Tibial nerve (tissue), 4 donors: ENCODE data around the gene SPC25. TPM values are rescaled to one million over a fixed set of nuclear protein-coding genes. Genes with fewer than 3 reads are reported as not detected.

Source experiments
- DNase-seq, 2 donors: peaks; one replicate each; pipeline ENCODE4 v3.0.0-alpha.2; 2019; ENCODE audit warnings: low spot score in 2 of 2
- H3K27ac ChIP-seq, 4 donors: fragments of 200-600 bp; sonication (generic) in 3 of 4; one replicate each; pipeline ENCODE4 v1.5.1; 2017 to 2019; ENCODE audit warnings: mild to moderate bottlenecking in 1 of 4
- H3K27me3 ChIP-seq, 2 donors: fragments of 200-600 bp; sonication (generic) in 1 of 2; one replicate each; pipeline versions ENCODE4 v1.5.1 to v1.6.0; 2017 to 2019
- H3K36me3 ChIP-seq, 3 donors: fragments of 200-600 bp; sonication (generic); one replicate each; pipeline ENCODE4 v1.5.1; 2018 to 2019
- H3K4me1 ChIP-seq, 4 donors: fragments of 200-600 bp; sonication (generic) in 3 of 4; one replicate each; pipeline ENCODE4 v1.5.1; 2017 to 2019
- H3K4me3 ChIP-seq, 4 donors: fragments of 200-600 bp; sonication (generic) in 3 of 4; one replicate each; pipeline ENCODE4 v1.5.1; 2017 to 2019; ENCODE audit warnings: mild to moderate bottlenecking in 1 of 4, moderate library complexity in 1 of 4
- H3K9me3 ChIP-seq, 4 donors: fragments of 200-600 bp; sonication (generic) in 3 of 4; one replicate each; pipeline ENCODE4 v1.5.1; 2017 to 2019
- CTCF ChIP-seq, 5 experiments: fragments of 200-600 bp in 3 of 5; fragments of 450-650 bp in 2 of 5; sonication (generic) in 3 of 5; IDR thresholded peaks; one replicate each; pipeline ENCODE4 v1.5.1; 2016 to 2019; ENCODE audit warnings: antibody characterized with exemption in 5 of 5, mild to moderate bottlenecking in 3 of 5, moderate library complexity in 2 of 5
- EP300 ChIP-seq, 2 donors: sonication (generic); formaldehyde crosslinking; IDR thresholded peaks; one replicate each; pipeline ENCODE4 v1.6.1; 2017; ENCODE audit warnings: antibody characterized with exemption in 2 of 2, mild to moderate bottlenecking in 1 of 2
- POLR2A ChIP-seq, 2 donors: fragments of 450-650 bp; IDR thresholded peaks; one replicate each; pipeline ENCODE4 v1.6.1; 2017; ENCODE audit warnings: antibody characterized with exemption in 2 of 2, mild to moderate bottlenecking in 2 of 2, moderate library complexity in 2 of 2
- WGBS, 2 donors: methylation state at CpG; one replicate each; pipeline ENCODE4 v1.1.5; 2018; 5-methylcytosine and 5-hydroxymethylcytosine counted together
- total RNA-seq, 4 donors: library from RNA; depleted of rRNA; stranded (reverse); fragments of >200 nt; gene quantifications; one replicate each; pipeline ENCODE4 v1.1.0, GENCODE V29; 2016

The SPC25 gene
- total RNA-seq, 4 donors from 2014 or later = not detected

GRCh38 chr2:168910330-168910729, 20.1 kb upstream of the SPC25 start:
- whole genome bisulfite sequencing, 2 donors = 53 to 59% methylated on average over 5 of the region's 5 CpGs

GRCh38 chr2:168907940-168908662, 17.9 kb upstream of the SPC25 start:
- TF ChIP-seq EP300 (IDR thresholded peaks at IDR 0.05) = no peak
- TF ChIP-seq POLR2A (IDR thresholded peaks at IDR 0.05) = no peak
- TF ChIP-seq CTCF (IDR thresholded peaks at IDR 0.05) = no peak
- H3K9me3 ChIP-seq = no peaks in the 10 kb centered on the region
- WGBS, 2 donors = 85 to 91% methylated on average over 8 of the region's 8 CpGs
- no peak overlapping the region for H3K27ac ChIP-seq
- no peak overlapping the region for H3K4me3 ChIP-seq
- no peaks in the 10 kb centered on the region for H3K27me3 ChIP-seq
- H3K4me1 ChIP-seq = peaks cover 0 to 8% (median 0%) of the 10 kb centered on the region in 4 donors
- H3K36me3 ChIP-seq = no peaks in the 10 kb centered on the region
- DNase-seq = no peak

More at GRCh38 chr2:168910330-168910729, 20.1 kb upstream of the SPC25 start:
- TF ChIP-seq POLR2A (IDR thresholded peaks at IDR 0.05) (no peak), EP300 (IDR thresholded peaks at IDR 0.05) (no peak), CTCF (IDR thresholded peaks at IDR 0.05) (no peak)
- Histone ChIP-seq H3K4me1 (peaks cover 0 to 9% (median 0%) of the 10 kb centered on the region in 4 donors), H3K36me3 (no peaks in the 10 kb centered on the region), H3K4me3 (no peak overlapping the region), H3K27ac (no peak overlapping the region), H3K9me3 (no peaks in the 10 kb centered on the region), H3K27me3 (no peaks in the 10 kb centered on the region)
- no peak for DNase-seq

- Histone ChIP-seq H3K9me3 (no peaks in the 10 kb centered on the region), H3K27me3 (no peaks in the 10 kb centered on the region), H3K27ac (no peak overlapping the region), H3K36me3 (no peaks in the 10 kb centered on the region), H3K4me1 (no peaks in the 10 kb centered on the region), H3K4me3 (no peak overlapping the region)
- TF ChIP-seq POLR2A (IDR thresholded peaks at IDR 0.05) (no peak), EP300 (IDR thresholded peaks at IDR 0.05) (no peak), CTCF (IDR thresholded peaks at IDR 0.05) (no peak)
- whole genome bisulfite sequencing, 2 donors = 94 to 96% methylated on average over 3 of the region's 3 CpGs
- no peak for DNase-seq
These were observed 14.1 kb upstream of the SPC25 start for GRCh38 chr2:168904358-168904757.

- H3K4me3 ChIP-seq = no peak overlapping the region
- no peak overlapping the region for H3K27ac ChIP-seq
- 93 to 98% methylated on average over 2 of the region's 2 CpGs for WGBS, 2 donors
- H3K36me3 ChIP-seq = no peaks in the 10 kb centered on the region
- no peaks in the 10 kb centered on the region for H3K27me3 ChIP-seq
- no peaks in the 10 kb centered on the region for H3K4me1 ChIP-seq
- TF ChIP-seq EP300 (IDR thresholded peaks at IDR 0.05) (no peak), CTCF (IDR thresholded peaks at IDR 0.05) (no peak), POLR2A (IDR thresholded peaks at IDR 0.05) (no peak)
- DNase-seq = no peak
- no peaks in the 10 kb centered on the region for H3K9me3 ChIP-seq
These were observed 13.7 kb upstream of the SPC25 start for GRCh38 chr2:168903888-168904287.

- Histone ChIP-seq H3K4me3 (no peak within 1 kb of the TSS), H3K4me1 (no peaks in the 10 kb centered on the region), H3K9me3 (no peaks in the 10 kb centered on the region), H3K27me3 (no peaks in the 10 kb centered on the region), H3K36me3 (no peaks in the 10 kb centered on the region), H3K27ac (no peak within 1 kb of the TSS)
- no peak for TF ChIP-seq EP300 (IDR thresholded peaks at IDR 0.05)
- no peak for TF ChIP-seq CTCF (IDR thresholded peaks at IDR 0.05)
- TF ChIP-seq POLR2A (IDR thresholded peaks at IDR 0.05) = no peak
- DNase-seq = no peak
- WGBS, 2 donors = 53 to 64% methylated on average over 5 of the region's 5 CpGs
These were observed 10.8 kb upstream of the SPC25 start, which contains the start of gene G6PC2 for GRCh38 chr2:168901003-168901402. Gene G6PC2, plus strand, starts transcription at chr2:168901291. Its CDS starts 41 bp downstream, at chr2:168901332.
